OCI-LY1 (cell line): Measurements from ENCODE around the gene SLC13A1.

Experiments
- EZH2 ChIP-seq: fragments of 200-600 bp; sonication (generic), shearing (Covaris generic); IDR thresholded peaks from 2 replicates; pipeline ENCODE4 v1.8.0; 2017; ENCODE audit warnings: borderline replicate concordance, mixed run types, mild to moderate bottlenecking, antibody characterized with exemption, low read length, moderate library complexity, mixed read lengths
- TF ChIP-seq, protein P1 (sequence below): fragments of 200-600 bp; sonication (generic), shearing (Covaris generic); IDR thresholded peaks from 2 replicates; pipeline ENCODE4 v1.5.1; 2017; ENCODE audit warnings: mild to moderate bottlenecking, antibody characterized with exemption, low read length, moderate library complexity, mixed read lengths

GRCh38 chr7:123151443-123151842, 48.3 kb downstream of the SLC13A1 start:
- TF ChIP-seq, protein P1, sequence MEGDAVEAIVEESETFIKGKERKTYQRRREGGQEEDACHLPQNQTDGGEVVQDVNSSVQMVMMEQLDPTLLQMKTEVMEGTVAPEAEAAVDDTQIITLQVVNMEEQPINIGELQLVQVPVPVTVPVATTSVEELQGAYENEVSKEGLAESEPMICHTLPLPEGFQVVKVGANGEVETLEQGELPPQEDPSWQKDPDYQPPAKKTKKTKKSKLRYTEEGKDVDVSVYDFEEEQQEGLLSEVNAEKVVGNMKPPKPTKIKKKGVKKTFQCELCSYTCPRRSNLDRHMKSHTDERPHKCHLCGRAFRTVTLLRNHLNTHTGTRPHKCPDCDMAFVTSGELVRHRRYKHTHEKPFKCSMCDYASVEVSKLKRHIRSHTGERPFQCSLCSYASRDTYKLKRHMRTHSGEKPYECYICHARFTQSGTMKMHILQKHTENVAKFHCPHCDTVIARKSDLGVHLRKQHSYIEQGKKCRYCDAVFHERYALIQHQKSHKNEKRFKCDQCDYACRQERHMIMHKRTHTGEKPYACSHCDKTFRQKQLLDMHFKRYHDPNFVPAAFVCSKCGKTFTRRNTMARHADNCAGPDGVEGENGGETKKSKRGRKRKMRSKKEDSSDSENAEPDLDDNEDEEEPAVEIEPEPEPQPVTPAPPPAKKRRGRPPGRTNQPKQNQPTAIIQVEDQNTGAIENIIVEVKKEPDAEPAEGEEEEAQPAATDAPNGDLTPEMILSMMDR, result no peak
- no peak for TF ChIP-seq EZH2
